Lower leg skin (tissue), 4 donors: Measurements from ENCODE around the gene ARHGAP35. TPM values are rescaled to one million over a fixed set of nuclear protein-coding genes. Genes with fewer than 3 reads are reported as not detected.

Experiments
- DNase-seq, 2 donors: peaks; one replicate each; pipeline ENCODE4 v3.0.0-alpha.2; 2019; ENCODE audit warnings: low spot score in 2 of 2
- H3K4me3 ChIP-seq: fragments of 200-600 bp; sonication (generic); 2 replicates; pipeline ENCODE4 v1.5.1; 2017; ENCODE audit warnings: mild to moderate bottlenecking, low read depth; ENCODE audit not compliant: poor library complexity, severe bottlenecking
- POLR2A ChIP-seq, 2 donors: fragments of 450-650 bp; IDR thresholded peaks; one replicate each; pipeline ENCODE4 v1.6.1; 2016 to 2017; ENCODE audit warnings: antibody characterized with exemption in 2 of 2, mild to moderate bottlenecking in 1 of 2, moderate library complexity in 1 of 2
- WGBS, 2 donors: methylation state at CpG; one replicate each; pipeline ENCODE4 v1.1.5; 2018; 5-methylcytosine and 5-hydroxymethylcytosine counted together
- intact Hi-C: fragments of 100-400 bp; cut with DNase I; formaldehyde crosslinking; loops from one replicate; pipeline ENCODE4 v1.15.0; 2023; ENCODE audit warnings: low total_unique reads
- total RNA-seq, 4 donors: library from RNA; depleted of rRNA; stranded (reverse); fragments of >200 nt; gene quantifications; one replicate each; pipeline ENCODE4 v1.1.0, GENCODE V29; 2016
- TF ChIP-seq, protein P1 (sequence below), 3 donors: fragments of 450-650 bp; IDR thresholded peaks; one replicate each; pipeline ENCODE4 v1.5.1; 2016; ENCODE audit warnings: antibody characterized with exemption in 3 of 3, mild to moderate bottlenecking in 3 of 3, moderate library complexity in 2 of 3

Gene ARHGAP35
- total RNA-seq, 4 donors from 2014 or later = 19.4 to 43.6 (median 40.1) TPM

GRCh38 chr19:46839752-46840497, 20.9 kb upstream of the ARHGAP35 start:
- no peak overlapping the region for H3K4me3 ChIP-seq
- intact Hi-C loops = loop anchor here (2.0 kb wide), 1 partner anchor 85 kb away; no protein-coding TSS in a partner anchor
- DNase-seq = no peak
- no peak for TF ChIP-seq POLR2A (IDR thresholded peaks at IDR 0.05)
- TF ChIP-seq, protein P1, sequence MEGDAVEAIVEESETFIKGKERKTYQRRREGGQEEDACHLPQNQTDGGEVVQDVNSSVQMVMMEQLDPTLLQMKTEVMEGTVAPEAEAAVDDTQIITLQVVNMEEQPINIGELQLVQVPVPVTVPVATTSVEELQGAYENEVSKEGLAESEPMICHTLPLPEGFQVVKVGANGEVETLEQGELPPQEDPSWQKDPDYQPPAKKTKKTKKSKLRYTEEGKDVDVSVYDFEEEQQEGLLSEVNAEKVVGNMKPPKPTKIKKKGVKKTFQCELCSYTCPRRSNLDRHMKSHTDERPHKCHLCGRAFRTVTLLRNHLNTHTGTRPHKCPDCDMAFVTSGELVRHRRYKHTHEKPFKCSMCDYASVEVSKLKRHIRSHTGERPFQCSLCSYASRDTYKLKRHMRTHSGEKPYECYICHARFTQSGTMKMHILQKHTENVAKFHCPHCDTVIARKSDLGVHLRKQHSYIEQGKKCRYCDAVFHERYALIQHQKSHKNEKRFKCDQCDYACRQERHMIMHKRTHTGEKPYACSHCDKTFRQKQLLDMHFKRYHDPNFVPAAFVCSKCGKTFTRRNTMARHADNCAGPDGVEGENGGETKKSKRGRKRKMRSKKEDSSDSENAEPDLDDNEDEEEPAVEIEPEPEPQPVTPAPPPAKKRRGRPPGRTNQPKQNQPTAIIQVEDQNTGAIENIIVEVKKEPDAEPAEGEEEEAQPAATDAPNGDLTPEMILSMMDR (IDR thresholded peaks at IDR 0.05) = no peak
- 55 to 60% methylated on average over 12 of the region's 12 CpGs for WGBS, 2 donors

GRCh38 chr19:46840498-46840942, 20.3 kb upstream of the ARHGAP35 start:
- H3K4me3 ChIP-seq = no peak overlapping the region
- no peak for DNase-seq
- WGBS, 2 donors = 20% methylated on average over 13 of the region's 13 CpGs
- intact Hi-C loops = loop anchor here (2.0 kb wide), 1 partner anchor 86 kb away; no protein-coding TSS in a partner anchor
- TF ChIP-seq, protein P1 (IDR thresholded peaks at IDR 0.05) = peak in 1 of 3 donors; percentile 56
- no peak for TF ChIP-seq POLR2A (IDR thresholded peaks at IDR 0.05)

DNA sequence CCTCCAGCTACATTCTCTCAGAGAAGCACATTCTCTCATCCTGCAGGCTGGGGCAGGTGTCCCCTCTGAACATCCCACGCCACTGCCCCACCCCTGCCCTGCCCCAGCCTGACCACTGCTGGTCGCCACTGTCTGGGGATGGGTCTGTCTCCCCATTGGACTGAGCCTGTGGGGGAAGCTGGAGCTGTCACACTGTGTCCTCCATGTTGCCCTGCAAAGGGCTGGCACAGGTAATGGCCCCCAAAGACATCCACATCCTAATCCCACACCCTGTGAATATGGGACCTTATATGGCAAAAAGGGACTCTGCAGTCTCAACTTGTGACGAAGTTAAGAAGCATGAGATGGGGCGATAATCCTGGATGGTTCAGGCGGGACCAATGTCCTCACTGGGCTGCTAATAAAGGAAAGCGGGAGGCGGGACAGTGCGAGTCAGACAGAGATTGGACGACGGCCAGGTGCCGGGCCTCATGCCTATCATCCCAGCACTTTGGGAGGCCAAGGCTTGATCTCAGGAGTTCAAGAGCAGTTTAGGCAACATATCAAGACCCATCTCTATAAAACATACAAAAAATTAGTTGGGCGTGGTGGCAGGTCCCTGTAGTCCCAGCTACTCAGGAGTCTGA, 19.2 kb upstream of the ARHGAP35 start:
- WGBS, 2 donors = 70 to 76% methylated on average over 12 of the region's 12 CpGs
- H3K4me3 ChIP-seq = no peak overlapping the region
- intact Hi-C loops = loop anchor here (2.0 kb wide), 1 partner anchor 87 kb away; no protein-coding TSS in a partner anchor
- no peak for DNase-seq
- TF ChIP-seq, protein P1 (IDR thresholded peaks at IDR 0.05) = no peak
- no peak for TF ChIP-seq POLR2A (IDR thresholded peaks at IDR 0.05)

- intact Hi-C loops = no loop called here
- TF ChIP-seq, protein P1 (IDR thresholded peaks at IDR 0.05) = no peak
- TF ChIP-seq POLR2A (IDR thresholded peaks at IDR 0.05) = no peak
- WGBS, 2 donors = 84 to 91% methylated on average over 11 of the region's 11 CpGs
- no peak overlapping the region for H3K4me3 ChIP-seq
- DNase-seq = no peak
These were observed 18.0 kb upstream of the ARHGAP35 start for GRCh38 chr19:46842791-46843190.

GRCh38 chr19:46844067-46844489, 16.7 kb upstream of the ARHGAP35 start:
- no peak for TF ChIP-seq POLR2A (IDR thresholded peaks at IDR 0.05)
- TF ChIP-seq, protein P1 (IDR thresholded peaks at IDR 0.05) = no peak
- WGBS, 2 donors = 59 to 61% methylated on average over 9 of the region's 9 CpGs
- DNase-seq = no peak
- intact Hi-C loops = no loop called here
- no peak overlapping the region for H3K4me3 ChIP-seq
